ENCODE measurements around the gene DHRS7B.
"Not testable (repeated sequence)": the region's sequence is repeated elsewhere in the genome, so short reads cannot be mapped to it uniquely, and the experiment has no call there.

DHRS7B gene

DNA sequence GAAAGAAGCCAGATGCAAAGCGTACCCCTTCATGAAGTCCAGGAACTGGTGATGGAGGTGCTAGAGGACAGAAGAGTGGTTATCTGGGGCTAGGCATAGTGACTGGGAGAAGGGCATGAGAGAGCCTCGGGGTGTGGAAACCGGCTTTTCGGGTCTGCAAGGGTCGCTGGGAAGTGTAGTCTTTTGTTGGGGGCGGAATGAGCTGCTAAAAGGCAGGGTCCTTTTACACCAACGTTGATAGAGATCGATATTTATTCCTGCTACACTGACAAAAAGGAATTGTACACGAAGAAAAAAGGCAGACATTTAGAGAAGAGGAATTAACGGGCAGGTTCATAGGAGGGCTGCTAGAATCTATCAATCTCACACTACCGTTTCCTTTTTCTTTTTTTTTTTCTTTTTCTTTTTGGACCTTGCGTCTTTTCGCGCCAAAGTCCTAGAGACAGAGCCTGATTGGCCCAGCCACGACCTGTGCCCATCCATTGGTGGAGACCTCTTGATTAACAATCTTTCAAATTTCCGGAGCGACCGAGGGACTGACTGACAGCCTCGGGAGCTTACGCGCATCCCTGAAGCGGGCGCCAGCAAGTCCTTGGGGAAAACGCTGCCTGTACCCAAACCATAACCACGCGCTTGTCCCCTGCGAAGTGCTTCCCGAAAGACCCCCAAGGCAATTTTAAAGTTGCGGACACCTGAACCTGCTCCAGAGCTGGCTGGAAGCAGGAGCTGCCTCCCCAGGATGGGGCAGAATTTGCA lies 27.7 kb upstream of the DHRS7B start:
- DNase-seq: peak; percentile 74
- Mint-ChIP-seq H3K4me3 (peak overlapping the region; percentile 97), H3K4me1 (peaks cover 11% of the 10 kb centered on the region), H3K27ac (peak overlapping the region; percentile 99), H3K36me3 (ENCODE audit: low read depth) (no peaks in the 10 kb centered on the region), H3K9me3 (no peaks in the 10 kb centered on the region), H3K27me3 (peaks cover 2% of the 10 kb centered on the region)
- ATAC-seq: peak; percentile 98

DNA sequence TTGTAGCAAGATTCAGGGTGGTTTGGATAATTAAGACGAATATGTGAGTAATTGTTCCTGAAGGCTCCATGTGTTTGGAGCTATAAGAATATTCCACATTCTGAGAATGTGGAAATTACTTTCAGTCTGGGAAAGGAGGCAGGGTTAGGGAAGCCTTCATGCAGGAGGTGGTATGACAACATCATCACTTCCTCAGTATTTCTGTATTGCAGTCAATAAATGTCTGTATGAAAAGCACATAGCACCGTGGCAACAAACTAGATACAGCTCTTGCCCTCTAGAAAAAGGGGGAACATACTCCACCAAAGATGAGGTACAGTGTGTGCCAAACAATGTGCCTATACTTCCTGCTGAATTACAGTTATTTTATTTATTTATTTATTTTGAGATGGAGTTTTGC lies 26.1 kb upstream of the DHRS7B start:
- H3K9me3 Mint-ChIP-seq: no peaks in the 10 kb centered on the region
- H3K36me3 Mint-ChIP-seq (ENCODE audit: low read depth): no peaks in the 10 kb centered on the region
- H3K27ac Mint-ChIP-seq: no peak overlapping the region
- H3K27me3 Mint-ChIP-seq: peaks cover 3% of the 10 kb centered on the region
- no peak for ATAC-seq
- no peak for DNase-seq
- H3K4me1 Mint-ChIP-seq: peaks cover 11% of the 10 kb centered on the region
- no peak overlapping the region for H3K4me3 Mint-ChIP-seq

DNA sequence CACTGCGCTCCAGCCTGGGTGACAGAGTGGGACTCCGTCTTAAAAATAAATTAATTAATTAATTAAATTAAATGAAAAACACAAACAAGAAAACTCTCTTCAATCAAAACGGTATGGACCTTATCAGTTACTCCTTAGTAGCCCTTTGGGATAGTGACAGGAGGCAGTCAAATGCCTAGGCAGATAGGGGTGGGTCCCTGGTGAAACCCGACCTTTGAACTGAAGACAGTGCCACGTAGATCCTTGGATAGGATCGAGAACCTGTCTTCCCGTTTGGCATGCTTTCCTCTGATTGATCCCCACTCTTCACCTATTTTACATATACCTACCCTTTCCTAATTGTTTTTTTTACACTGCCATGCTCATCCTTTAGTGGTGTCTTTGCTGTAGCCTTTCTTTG lies 22.2 kb upstream of the DHRS7B start:
- Mint-ChIP-seq H3K27me3 (peaks cover 1% of the 10 kb centered on the region), H3K4me3 (no peak overlapping the region)
- ATAC-seq: no peak

DNA sequence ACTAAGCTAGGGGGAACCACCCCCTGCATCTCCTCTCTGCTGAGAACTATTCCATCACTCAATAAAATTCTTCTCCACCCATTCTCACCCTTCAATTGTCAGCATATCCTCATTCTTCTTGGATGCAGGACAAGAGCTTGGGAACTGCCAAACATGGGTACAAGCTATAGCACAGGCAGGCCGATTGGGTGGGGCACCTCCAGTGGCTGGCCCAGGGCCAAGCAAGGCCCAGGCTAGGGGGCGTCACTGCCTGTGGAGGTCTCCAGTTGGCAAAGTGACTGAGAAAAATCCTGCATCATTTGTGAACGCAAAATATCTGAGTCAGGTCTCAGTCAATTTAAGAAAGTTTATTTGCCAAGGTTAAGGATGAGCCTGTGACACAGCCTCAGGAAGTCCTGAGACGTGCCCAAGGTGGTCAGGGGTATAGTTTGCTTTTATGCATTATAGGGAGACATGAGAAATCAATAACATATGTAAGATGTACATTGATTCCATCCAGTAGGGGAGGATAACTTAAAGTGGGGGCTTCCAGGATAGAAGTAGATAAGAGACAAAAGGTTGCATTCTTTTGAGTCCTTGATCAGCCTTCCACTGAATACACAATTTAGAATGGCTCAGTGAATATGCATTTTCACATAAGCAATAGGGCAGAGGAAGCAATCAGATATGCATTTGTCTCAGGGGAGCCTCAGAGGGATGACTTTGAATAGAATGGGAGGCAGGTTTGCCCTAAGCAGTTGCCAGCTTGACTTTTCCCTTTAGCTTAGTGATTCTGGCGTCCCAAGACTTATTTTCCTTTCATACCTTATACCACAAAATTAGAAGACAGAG lies 21.5 kb upstream of the DHRS7B start:
- no peak for DNase-seq

More for the DNA sequence above, 22.2 kb upstream of the DHRS7B start:
- no peak for DNase-seq
- H3K27ac Mint-ChIP-seq: no peak overlapping the region
- peaks cover 4% of the 10 kb centered on the region for H3K4me1 Mint-ChIP-seq
- no peaks in the 10 kb centered on the region for H3K36me3 Mint-ChIP-seq (ENCODE audit: low read depth)
- no peaks in the 10 kb centered on the region for H3K9me3 Mint-ChIP-seq

GRCh38 chr17:21106316-21106715 lies 20.4 kb upstream of the DHRS7B start:
- ATAC-seq: no peak
- Mint-ChIP-seq H3K36me3 (ENCODE audit: low read depth) (no peaks in the 10 kb centered on the region), H3K4me1 (no peaks in the 10 kb centered on the region), H3K4me3 (no peak overlapping the region), H3K27ac (no peak overlapping the region), H3K27me3 (peaks cover 1% of the 10 kb centered on the region), H3K9me3 (no peaks in the 10 kb centered on the region)
- no peak for DNase-seq

More for the DNA sequence above, 21.5 kb upstream of the DHRS7B start:
- no peaks in the 10 kb centered on the region for H3K9me3 Mint-ChIP-seq
- no peak for ATAC-seq
- H3K4me1 Mint-ChIP-seq: peaks cover 1% of the 10 kb centered on the region
- H3K4me3 Mint-ChIP-seq: no peak overlapping the region
- peaks cover 1% of the 10 kb centered on the region for H3K27me3 Mint-ChIP-seq
- no peaks in the 10 kb centered on the region for H3K36me3 Mint-ChIP-seq (ENCODE audit: low read depth)
- no peak overlapping the region for H3K27ac Mint-ChIP-seq

DNA sequence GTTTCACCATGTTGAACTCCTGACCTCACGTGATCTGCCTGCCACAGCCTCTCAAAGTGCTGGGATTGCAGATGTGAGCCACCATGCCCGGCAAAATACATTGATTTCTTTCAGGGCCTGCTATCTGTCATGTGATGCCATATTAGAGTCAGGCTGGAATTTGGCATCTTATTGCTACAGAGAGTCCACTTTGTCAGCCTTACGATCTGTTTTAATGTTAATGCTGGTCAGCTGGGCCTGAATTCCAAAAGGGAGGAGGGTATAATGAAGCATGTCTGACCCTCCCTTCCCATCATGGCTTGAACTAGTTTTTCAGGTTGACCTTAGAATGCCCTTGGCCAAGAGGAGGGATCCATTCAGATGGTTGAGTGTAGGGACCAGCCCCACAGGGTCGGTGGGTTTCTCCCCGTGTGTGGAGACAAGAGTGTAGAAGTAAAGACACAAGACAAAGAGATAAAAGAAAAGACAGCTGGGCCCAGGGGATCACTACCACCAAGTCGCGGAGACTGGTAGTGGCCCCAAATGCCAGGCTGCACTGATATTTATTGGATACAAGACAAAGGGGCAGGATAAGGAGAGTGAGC lies 19.6 kb upstream of the DHRS7B start:
- H3K9me3 Mint-ChIP-seq; ATAC-seq; H3K36me3 Mint-ChIP-seq (ENCODE audit: low read depth); H3K27me3 Mint-ChIP-seq; DNase-seq; H3K4me1 Mint-ChIP-seq; H3K4me3 Mint-ChIP-seq; H3K27ac Mint-ChIP-seq: not testable (repeated sequence)

DNA sequence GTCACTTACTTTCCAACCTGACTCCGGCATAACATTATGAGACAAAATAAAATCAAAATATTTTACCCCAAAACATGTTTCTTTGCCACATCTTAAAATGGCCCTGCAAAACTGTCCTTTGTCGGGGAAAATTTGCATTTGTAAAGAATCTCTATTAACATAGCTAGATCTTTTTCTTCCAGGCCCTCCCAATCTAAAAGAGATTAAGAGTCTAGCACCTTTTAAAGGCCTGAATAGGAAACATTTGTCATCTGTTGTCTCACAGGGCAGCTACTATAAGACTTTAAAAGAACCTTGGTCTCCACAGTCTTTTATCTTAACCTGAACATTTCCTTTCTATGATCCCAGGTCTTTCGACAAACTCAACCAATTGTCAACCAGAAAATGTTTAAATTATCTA lies 18.1 kb upstream of the DHRS7B start:
- no peaks in the 10 kb centered on the region for H3K4me1 Mint-ChIP-seq
- no peak overlapping the region for H3K27ac Mint-ChIP-seq
- ATAC-seq: no peak
- H3K36me3 Mint-ChIP-seq (ENCODE audit: low read depth): no peaks in the 10 kb centered on the region
- DNase-seq: no peak
- H3K9me3 Mint-ChIP-seq: no peaks in the 10 kb centered on the region
- no peak overlapping the region for H3K4me3 Mint-ChIP-seq
- peaks cover 4% of the 10 kb centered on the region for H3K27me3 Mint-ChIP-seq

- Mint-ChIP-seq H3K4me3 (no peak overlapping the region), H3K9me3 (no peaks in the 10 kb centered on the region)
- no peak for ATAC-seq
Observed at GRCh38 chr17:21113049-21113690, 13.6 kb upstream of the DHRS7B start.

DNA sequence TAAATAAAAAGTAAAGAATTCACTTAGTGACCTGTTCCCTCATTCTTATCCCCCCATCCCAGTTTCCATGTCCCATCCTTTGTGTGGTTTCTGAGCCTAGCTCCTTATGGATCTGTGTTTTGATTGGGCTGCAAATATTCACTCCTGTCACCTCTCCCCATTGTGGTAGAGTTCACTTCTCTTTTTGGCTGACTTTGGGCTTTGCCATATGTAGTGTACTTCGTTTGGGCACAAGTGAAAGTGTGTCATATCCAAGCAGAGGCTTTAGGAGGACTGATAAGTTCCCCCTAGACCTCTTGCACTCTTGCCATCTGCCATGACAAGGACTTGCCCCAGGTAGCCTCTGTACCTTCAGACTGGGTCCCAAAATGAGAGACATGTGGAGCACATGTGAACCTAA lies 13.0 kb upstream of the DHRS7B start:
- H3K9me3 Mint-ChIP-seq: no peaks in the 10 kb centered on the region
- H3K27me3 Mint-ChIP-seq: peaks cover 2% of the 10 kb centered on the region
- no peak overlapping the region for H3K4me3 Mint-ChIP-seq
- DNase-seq (no peak), ATAC-seq (no peak)
- H3K4me1 Mint-ChIP-seq: no peaks in the 10 kb centered on the region
- H3K36me3 Mint-ChIP-seq (ENCODE audit: low read depth): no peaks in the 10 kb centered on the region
- no peak overlapping the region for H3K27ac Mint-ChIP-seq

More at GRCh38 chr17:21113049-21113690, 13.6 kb upstream of the DHRS7B start:
- no peak for DNase-seq
- H3K36me3 Mint-ChIP-seq (ENCODE audit: low read depth): no peaks in the 10 kb centered on the region
- H3K4me1 Mint-ChIP-seq: no peaks in the 10 kb centered on the region
- H3K27ac Mint-ChIP-seq: no peak overlapping the region
- peaks cover 2% of the 10 kb centered on the region for H3K27me3 Mint-ChIP-seq

DNA sequence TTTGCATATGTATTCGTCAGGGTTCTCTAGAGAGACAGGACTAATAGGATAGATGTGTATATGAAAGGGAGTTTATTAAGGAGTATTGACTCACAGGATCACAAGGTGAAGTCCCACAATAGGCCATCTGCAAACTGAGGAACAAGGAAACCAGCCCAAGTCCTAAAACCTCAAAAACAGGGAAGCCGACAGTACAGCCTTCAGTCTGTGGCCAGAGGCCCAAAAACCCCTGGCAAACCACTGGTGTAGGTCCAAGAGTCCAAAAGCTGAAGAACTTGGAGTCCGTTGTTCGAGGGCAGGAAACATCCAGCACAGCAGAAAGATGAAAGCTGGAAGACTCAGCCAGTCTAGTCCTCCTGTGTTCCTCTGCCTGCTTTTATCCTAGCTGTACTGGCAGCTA lies 12.0 kb upstream of the DHRS7B start:
- H3K4me3 Mint-ChIP-seq; H3K27me3 Mint-ChIP-seq; H3K4me1 Mint-ChIP-seq; H3K27ac Mint-ChIP-seq; H3K9me3 Mint-ChIP-seq; DNase-seq; ATAC-seq; H3K36me3 Mint-ChIP-seq (ENCODE audit: low read depth): not testable (repeated sequence)

DNA sequence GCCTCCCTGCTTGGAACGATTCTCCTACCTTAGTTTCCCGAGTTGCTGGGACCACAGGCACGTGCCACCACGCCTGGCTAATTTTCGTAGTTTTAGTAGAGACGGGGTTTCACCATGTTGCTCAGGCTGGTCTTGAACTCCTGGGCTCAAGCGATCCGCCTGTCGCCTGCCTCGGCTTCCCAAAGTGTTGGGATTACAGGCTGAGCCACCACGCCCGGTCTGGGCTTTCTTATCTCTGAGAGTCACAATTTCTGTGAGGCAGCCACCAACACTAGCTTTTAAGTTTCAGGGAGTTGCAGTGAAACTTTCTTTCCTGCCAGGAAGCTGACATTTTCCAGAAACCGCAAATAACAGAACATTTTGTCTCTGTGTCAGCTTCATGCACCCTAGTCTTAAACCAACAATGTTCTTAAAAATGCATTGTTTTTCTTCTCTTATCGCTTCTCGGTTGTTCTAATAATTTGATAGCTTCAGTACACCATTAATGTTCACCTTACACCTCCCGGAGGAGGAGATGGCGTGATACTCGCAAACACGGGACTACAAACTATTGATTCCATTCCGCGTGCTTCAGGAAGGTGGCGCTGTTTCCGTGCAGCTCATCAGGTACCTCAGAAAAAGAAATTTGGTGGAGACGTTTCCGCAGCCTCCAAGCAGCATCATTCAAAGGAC lies 7.4 kb upstream of the DHRS7B start:
- ATAC-seq (peak; percentile 78), DNase-seq (peak; percentile 70)
- Mint-ChIP-seq H3K36me3 (ENCODE audit: low read depth) (no peaks in the 10 kb centered on the region), H3K9me3 (no peaks in the 10 kb centered on the region), H3K27me3 (peaks cover 6% of the 10 kb centered on the region), H3K4me3 (peak overlapping the region; percentile 37), H3K27ac (no peak overlapping the region), H3K4me1 (peaks cover 10% of the 10 kb centered on the region)

DNA sequence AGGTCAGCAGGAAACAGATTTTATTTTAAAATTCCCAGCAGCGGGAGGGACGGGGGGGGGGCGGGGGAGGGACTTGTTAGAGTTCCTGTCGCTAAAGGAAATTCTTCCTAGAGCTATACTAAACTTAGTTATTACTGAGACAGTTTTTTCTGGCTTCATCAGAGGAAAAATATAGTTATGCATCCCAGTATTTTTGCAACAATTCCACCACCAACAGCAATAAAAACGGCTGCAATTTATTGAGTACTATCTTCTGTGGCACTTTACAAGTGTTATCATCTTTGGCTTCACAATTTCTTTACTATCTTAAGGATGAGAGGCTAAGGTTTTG lies 6.9 kb upstream of the DHRS7B start:
- Mint-ChIP-seq H3K36me3 (ENCODE audit: low read depth) (no peaks in the 10 kb centered on the region), H3K27me3 (peaks cover 6% of the 10 kb centered on the region), H3K4me1 (peaks cover 11% of the 10 kb centered on the region), H3K9me3 (no peaks in the 10 kb centered on the region), H3K4me3 (peak overlapping the region; percentile 37), H3K27ac (no peak overlapping the region)
- ATAC-seq: no peak
- no peak for DNase-seq

- no peak overlapping the region for H3K27ac Mint-ChIP-seq
Observed at GRCh38 chr17:21124086-21124485, 2.7 kb upstream of the DHRS7B start.

GRCh38 chr17:21124517-21124916 lies 2.2 kb upstream of the DHRS7B start:
- not testable (repeated sequence) for H3K4me3 Mint-ChIP-seq

More at GRCh38 chr17:21124086-21124485, 2.7 kb upstream of the DHRS7B start:
- H3K36me3 Mint-ChIP-seq (ENCODE audit: low read depth): peaks cover 6% of the 10 kb centered on the region
- peaks cover 40% of the 10 kb centered on the region for H3K4me1 Mint-ChIP-seq
- peaks cover 7% of the 10 kb centered on the region for H3K27me3 Mint-ChIP-seq
- ATAC-seq: no peak
- no peaks in the 10 kb centered on the region for H3K9me3 Mint-ChIP-seq
- DNase-seq: no peak
- no peak overlapping the region for H3K4me3 Mint-ChIP-seq

More at GRCh38 chr17:21124517-21124916, 2.2 kb upstream of the DHRS7B start:
- H3K9me3 Mint-ChIP-seq; H3K27ac Mint-ChIP-seq; DNase-seq; H3K27me3 Mint-ChIP-seq; H3K36me3 Mint-ChIP-seq (ENCODE audit: low read depth); ATAC-seq: not testable (repeated sequence)
- peaks cover 37% of the 10 kb centered on the region for H3K4me1 Mint-ChIP-seq
